ENCODE measurements around the gene ANKMY1. TPM values are rescaled to one million over a fixed set of nuclear protein-coding genes. Genes with fewer than 3 reads are reported as not detected.

Gene ANKMY1, protein sequence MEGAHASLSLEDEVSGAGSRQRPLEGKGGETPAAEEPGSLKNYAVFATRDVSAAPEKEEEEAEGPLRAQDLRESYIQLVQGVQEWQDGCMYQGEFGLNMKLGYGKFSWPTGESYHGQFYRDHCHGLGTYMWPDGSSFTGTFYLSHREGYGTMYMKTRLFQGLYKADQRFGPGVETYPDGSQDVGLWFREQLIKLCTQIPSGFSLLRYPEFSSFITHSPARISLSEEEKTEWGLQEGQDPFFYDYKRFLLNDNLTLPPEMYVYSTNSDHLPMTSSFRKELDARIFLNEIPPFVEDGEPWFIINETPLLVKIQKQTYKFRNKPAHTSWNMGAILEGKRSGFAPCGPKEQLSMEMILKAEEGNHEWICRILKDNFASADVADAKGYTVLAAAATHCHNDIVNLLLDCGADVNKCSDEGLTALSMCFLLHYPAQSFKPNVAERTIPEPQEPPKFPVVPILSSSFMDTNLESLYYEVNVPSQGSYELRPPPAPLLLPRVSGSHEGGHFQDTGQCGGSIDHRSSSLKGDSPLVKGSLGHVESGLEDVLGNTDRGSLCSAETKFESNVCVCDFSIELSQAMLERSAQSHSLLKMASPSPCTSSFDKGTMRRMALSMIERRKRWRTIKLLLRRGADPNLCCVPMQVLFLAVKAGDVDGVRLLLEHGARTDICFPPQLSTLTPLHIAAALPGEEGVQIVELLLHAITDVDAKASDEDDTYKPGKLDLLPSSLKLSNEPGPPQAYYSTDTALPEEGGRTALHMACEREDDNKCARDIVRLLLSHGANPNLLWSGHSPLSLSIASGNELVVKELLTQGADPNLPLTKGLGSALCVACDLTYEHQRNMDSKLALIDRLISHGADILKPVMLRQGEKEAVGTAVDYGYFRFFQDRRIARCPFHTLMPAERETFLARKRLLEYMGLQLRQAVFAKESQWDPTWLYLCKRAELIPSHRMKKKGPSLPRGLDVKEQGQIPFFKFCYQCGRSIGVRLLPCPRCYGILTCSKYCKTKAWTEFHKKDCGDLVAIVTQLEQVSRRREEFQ
- 10 to 100 TPM; 11.7 to 30.5 (median 15.3) TPM for total RNA-seq

DNA sequence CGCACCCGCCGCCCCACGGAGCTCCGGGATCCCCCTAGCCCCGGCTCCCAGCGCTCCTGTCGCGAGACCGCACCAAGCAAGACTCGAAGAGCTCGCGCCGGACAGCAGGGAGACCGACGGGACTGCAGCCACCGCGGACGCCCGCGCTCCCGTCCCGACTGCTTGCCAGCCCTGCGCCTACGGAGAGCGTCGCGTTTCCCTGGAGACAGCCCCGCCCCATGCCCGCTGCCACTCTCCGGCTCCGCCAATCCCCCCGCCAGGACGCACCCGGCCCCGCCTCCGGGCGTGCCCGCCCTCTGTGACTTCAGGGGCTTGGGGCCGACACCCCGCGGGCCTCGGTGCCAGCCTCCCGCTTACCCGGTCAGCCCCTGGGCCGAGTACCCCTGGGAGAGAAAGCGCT is at the start of gene ANKMY1:
ANKMY1 (minus strand) TSS at position 181 of the 400 bp plus-strand sequence. CDS start 653 bp downstream, outside the sequence.
- TF ChIP-seq, protein P1, sequence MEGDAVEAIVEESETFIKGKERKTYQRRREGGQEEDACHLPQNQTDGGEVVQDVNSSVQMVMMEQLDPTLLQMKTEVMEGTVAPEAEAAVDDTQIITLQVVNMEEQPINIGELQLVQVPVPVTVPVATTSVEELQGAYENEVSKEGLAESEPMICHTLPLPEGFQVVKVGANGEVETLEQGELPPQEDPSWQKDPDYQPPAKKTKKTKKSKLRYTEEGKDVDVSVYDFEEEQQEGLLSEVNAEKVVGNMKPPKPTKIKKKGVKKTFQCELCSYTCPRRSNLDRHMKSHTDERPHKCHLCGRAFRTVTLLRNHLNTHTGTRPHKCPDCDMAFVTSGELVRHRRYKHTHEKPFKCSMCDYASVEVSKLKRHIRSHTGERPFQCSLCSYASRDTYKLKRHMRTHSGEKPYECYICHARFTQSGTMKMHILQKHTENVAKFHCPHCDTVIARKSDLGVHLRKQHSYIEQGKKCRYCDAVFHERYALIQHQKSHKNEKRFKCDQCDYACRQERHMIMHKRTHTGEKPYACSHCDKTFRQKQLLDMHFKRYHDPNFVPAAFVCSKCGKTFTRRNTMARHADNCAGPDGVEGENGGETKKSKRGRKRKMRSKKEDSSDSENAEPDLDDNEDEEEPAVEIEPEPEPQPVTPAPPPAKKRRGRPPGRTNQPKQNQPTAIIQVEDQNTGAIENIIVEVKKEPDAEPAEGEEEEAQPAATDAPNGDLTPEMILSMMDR (IDR thresholded peaks at IDR 0.05; ENCODE audit: low read depth) = no peak

DNA sequence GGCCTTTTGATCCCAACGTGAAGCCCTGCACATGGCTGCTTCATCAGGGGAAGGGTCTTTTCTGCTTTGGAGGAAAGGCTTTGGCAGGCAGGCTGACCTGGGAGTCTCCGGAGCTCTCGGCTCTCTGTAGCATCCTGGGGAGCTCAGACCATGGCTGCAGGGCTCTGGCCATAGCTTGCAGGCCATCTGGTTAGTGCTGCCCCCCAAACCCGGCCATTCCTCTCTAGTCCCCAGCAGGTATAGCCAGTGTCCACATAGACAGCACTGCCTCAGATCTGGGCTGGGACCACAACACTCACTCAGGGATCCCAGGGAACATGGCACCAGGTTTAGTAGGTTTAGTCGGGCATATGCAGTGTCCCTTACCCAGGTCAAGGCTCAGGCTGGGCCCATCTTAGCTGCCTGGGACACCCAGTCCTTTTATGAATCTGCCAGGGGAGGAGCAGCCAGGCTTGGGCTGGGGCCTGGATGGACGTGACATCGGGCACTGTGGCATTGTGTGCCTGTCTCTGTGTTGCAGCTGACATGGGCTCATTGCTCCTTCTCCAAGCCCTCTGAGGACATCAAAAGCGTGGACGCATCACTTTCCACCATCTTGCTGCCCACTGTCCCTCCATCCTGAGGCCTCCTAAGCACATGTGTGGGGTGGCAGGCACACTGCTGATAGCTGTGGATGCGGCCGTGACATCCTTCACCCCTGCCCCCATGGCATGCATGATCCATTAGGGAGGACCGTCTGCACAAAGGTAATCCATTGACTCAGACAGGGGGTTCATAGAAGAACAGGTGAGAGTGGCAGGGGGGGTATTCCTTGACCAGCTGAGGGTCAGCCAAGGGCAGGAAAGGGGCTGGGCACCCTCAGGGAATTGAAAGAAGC is 48.3 kb upstream of the ANKMY1 start:
- TF ChIP-seq, protein P1 (IDR thresholded peaks at IDR 0.05; ENCODE audit: low read depth) = no peak

DNA sequence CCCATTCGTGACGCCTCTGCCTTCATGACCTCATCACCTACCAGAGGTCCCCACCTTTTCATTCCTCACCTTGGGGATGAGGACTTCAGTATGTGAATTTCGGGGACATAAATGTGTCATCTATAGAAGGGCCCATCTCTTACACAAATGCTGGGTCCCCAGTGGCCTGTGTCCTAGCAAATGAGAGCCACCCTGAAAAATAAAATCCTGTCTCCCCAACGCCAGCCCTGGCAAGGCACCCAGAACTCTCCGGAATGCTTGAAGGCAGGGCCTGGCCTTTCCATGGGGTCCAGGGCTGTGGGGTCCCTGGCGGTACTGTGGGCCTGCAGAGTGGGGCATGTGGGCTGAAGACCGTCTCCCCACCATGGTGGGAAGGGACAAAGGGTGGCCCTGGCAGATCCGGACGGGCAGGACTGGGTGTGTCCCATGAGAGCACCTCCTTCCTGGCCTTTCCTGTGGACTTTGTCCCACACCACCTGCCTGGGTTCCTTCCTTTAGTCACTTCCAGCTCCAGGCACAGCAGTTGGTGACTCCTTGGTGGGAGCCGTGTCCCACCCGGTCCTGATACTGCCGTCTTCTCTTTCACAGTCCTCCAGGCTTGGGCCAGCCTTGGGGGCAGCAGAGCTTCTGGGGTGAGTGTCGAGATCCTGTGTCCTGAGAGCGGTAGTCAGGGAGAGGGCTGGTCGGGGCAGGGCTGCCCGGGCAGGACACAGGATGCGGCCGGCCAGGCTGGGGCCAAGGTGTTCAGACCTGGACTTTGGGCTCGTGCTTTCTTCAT is 47.3 kb upstream of the ANKMY1 start:
- TF ChIP-seq, protein P1 (IDR thresholded peaks at IDR 0.05; ENCODE audit: low read depth) = no peak

DNA sequence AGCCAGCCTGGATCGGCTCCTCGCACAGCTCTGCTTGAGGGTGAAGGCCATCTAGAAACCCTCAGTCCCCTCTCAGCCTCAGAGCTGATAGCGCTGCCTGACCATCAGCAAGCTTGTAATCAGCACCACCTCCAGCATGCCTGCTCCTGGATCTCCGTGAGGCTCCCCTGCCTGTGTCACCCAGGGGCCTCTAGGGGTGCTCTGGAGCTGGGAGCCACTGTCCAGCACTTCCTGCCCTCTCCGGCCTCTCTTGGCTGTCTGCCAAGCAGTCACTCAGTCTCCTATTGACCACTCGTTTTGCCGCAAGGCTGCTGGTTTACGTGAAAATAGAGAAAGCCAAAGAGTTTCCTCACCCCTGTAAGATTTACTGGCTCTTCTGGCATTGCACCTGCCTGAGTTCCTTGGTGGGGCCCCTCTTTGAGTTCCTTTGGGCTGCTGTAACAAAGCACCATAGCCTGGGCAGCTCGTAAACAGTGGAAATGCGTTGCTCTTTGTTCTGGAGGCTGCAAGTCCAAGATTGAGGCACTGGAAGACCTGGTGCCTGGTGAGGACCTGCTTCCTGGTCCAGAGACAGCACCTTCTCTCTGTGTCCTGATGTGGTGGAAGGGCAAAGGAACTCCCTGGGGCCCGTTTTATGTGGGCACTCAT is 46.6 kb upstream of the ANKMY1 start:
- TF ChIP-seq, protein P1 (IDR thresholded peaks at IDR 0.05; ENCODE audit: low read depth) = no peak

DNA sequence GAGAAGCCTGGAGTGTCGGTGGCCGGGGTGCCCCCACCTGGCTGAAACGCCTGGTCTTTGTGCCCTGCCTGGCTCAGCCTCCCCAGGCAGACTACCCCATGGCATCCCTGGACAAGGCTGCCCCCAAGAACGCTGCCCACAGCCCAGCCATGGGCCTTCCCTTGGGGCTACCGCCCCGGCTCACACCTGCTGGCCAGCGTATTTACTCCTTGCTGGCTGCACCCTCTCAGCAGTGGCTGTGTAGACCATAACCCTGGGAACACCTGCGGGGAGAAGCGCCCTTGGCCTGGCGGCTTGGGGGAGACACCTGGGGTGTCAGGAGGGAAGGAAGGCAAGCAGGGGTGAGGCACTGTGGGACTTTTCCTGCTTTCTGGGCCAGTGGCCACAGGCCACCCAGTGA is 46.1 kb upstream of the ANKMY1 start:
- TF ChIP-seq, protein P1 (IDR thresholded peaks at IDR 0.05; ENCODE audit: low read depth) = no peak
